Measurements from ENCODE around the gene MICAL3.

MICAL3 gene

DNA sequence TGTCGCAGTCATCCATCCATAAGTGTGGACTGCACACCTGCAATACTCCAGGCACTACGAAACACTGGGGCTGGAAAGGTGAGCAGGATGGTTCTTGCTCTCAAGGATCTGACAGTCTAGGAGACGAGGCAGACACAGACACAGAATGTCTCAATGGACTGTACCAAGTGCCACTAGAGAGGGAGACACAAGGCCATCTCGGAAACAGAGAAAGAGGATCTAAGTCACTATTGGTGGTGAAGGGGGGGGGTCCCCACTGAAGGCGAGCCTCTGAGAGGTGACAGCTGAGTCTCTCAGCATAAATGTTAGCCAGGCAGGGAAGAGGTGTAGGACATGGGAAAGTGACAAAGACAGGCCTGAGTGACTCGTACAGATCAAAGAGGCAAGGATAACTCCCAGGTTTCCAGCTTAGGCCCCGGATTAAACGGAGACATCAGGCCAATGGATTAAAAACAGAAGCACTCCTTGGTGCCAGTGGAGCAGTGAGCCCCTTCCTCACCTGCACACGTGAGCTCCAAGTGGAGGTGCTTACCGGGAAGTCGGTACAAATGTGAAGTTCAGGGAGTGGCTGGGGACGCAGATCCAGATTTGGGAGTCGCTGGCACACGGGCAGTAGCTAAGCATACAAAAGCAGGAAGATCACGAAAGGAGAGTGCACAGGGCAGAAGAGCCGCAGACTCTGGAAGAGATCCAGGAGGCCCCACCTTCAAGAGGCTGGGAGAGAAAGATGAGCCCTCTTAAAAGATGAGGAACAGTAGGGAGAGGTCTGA, 117.2 kb downstream of the MICAL3 start:
- no peak for DNase-seq

DNA sequence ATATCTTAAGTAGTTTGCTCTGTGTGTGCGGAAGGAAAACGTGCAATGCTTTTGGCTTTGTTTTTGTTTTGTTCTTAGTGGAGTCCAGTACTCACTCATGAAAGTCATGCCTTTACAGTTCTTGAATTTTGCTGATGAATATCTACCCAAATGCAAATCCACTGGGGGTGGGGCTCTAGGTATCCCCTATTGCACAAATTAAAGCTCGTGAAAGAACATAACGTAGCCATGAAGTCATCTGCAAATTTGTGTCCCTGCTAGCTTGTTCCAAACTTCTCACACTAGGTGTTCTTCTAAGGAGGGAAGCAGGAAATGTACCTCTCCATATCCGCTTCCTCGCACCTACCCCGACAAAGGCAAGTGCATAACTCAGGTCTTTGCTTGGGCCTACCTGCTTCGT, 118.9 kb downstream of the MICAL3 start:
- no peak for DNase-seq

DNA sequence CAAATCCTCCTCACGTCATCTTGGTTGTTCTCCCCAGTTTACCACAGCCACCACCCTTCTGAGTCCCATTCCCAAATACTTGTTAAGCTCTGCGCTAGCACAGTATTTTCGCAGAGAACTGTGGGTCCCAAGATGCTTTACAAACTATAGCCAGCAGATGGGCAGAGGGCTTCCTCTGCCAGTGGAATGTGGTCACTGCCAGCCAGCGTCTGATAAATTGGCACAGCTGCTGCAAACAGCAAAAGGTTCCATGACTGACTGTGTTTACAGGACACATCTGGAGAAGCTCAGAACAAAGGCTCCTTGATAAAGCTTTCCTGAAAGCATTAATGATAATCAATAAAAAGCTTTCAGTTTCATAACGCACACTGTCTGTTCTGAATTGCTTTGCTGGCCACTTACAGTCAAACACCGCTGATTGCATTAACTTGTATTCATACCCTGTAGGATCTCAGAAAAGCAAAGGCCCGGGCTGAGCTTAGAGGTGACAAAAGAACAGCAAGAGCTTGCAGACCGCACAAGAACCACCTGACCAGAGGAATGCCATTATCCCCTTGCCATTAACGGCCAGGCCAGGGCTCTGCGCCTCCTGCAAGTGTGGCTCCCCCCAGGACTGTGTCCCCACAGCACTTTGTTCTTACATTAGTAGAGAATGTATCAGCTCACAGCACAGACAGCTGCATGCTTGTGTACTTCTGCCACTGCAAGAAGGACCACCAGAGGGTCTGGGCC, 120.6 kb downstream of the MICAL3 start:
- DNase-seq, result no peak

DNA sequence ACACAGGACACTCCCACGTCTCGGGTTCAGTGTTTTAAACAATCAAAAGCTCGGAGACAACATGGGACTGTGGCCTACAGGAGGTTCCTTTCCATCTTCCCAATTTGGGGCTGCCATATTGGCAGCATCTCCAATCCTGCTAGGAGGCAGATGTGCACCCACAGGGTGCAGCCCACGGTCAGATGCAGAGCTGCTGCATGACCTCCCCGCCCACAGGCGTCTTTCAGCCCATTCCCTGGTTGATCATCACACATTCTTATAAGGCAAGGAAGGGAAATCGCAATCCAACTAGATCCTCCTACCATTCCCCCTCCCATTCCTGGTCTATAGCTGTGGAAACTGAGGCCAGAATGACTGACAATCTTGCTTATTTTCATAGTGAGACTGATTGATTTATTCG, 121.4 kb downstream of the MICAL3 start:
- DNase-seq, result no peak

DNA sequence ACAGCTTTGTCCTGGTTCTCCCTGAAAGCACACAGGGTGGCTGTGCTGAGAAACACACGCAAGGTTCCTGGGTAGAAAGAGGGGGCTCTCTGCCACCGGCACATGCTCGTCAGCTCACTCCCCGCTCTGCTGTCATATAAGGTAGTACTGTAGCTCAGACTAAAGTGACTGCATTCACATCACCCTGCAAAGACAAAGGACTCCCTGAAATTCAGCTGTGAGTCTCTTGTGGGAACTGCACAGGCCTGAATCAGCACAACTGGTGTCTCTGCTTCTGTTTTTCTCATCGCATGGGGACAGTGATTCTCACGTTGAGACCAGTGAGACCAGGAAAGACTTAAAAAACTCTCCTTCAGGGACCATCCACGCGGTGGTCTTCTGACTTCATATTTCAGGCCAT, 126.0 kb downstream of the MICAL3 start:
- DNase-seq, result no peak

DNA sequence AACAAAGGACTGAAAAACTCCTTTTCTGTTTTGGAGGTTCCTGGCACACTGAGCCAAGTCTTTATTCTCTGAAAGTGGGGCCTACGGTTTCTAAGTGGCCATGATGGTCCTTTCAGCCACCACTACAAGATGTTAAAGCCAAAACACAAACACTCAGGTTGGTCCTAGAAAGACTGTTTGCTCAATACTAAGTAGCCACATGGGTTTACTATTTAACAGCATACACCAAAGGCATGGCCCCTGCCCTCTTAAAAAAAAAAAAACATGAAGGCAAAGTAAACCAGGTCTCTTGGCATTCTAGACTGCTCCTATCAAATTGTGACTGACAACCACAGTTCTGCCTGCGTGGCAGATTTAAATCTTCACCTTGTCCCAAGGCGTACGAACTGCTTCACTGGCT, 126.5 kb downstream of the MICAL3 start:
- DNase-seq, result no peak

DNA sequence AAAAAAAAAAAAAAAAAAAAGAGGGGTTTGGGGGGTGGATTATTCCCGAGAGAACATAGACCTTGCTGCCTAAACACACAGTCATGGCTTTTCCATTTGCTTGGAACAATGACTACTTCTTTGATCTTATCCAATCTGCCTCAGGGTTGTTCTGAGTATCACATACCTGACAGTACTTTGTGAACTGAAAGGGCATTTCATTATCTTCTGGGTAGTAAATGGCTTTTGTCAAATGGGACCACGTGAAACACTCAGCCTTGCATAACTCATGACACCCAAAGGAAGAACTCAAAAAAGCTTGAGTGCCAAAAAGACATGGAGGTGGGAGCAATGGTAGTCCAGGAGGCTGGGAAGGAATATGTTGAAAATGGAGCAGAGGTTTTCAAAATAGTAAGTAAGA, 126.9 kb downstream of the MICAL3 start:
- no peak for DNase-seq

DNA sequence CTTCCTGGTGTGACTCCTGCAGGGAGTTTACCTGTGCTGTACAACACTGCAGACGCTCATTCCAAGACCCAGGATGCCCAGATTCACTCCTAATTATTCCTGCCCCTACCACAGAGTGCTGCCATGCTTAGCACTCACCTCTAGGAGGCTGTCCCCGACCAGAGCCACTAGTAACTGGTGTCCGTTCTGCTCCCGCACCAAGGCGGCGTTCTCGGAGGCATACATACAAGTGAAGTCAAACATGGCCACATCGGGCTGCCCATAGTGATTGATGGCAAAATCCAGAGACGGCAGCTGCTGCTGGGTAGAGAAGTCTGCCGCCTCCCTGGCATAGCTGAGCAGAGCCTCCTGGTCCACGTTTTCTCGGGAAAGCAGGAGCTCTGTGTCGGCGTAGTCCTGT, 127.8 kb downstream of the MICAL3 start:
- DNase-seq, result no peak

DNA sequence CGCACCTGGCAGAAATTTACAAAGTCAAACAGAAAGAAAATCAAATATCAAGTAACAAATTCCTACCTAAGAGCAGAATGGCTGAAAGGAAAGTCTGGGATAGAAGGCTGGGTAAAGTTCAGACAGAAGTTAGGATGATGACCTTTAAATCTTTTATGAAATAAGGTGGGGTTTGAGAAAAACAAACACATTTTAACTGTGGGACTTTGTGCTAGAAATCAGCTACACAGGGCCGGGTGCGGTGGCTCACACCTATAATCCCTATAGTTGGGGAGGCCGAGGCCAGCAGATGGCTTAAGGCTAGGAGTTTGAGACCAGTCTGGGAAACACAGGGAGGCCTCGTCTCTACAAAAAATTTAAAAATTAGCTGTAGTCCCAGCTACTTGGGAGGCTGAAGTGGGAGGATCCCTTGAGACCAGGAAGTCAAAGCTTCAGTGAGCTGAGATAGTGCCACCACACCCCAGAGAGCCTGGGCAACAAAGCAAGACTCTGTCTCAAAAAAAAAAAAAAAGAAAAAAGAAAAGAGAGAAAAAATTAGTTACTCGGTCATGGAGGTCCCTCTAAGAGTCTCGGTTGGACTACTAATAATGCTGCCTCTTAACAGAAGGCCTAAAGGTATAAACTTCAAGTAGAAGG, 130.3 kb downstream of the MICAL3 start:
- DNase-seq, result no peak

DNA sequence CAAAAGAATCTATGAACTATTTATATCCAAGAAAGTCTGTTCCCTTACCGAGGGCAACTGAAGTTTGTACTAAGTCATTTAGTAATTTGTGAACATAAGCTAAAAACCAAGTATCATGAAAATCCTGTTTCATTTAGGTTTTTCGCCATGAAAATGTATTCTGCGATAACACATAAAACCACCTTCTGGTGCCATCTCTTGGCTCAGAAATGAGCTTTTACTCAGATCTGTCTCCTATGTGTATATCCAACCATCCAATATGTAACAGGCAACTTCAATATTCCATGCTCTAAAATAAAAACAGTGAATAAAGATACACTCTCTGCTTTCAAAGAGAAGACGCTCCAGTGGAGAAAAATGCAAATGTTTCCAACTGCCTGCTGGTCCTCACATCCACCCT, 132.0 kb downstream of the MICAL3 start:
- no peak for DNase-seq

DNA sequence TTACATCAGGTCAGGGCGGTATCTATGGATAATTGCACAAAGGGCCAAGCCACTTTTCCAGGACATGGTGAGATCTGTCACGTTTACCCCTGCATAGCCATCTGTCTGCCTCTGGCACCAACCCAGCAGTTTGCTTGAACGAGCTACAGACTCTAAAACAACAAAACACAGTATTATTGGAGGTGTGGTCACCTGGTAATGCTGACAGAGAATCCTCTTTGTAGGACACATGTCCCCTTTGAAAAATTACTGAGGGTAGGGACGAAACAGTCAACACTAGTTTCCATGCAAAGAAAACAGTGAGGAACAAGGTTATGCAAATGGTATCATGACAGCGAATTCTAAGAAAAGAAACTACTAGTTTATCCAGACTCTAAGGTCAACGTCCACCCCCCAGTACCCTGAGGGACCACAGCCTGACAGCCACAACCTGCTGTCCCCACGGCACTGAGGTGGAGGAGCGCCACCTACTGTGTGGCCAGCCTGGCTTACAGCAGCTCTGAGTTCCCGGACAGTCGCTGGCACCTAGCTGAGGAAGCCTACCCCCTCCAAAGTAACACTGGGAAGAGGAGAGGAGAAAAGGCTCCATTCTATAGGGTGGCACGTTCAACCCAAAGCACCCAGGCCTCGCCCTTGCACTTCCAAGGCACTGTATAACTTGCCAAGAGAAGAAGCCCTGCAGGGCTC, 132.7 kb downstream of the MICAL3 start:
- DNase-seq, result no peak

DNA sequence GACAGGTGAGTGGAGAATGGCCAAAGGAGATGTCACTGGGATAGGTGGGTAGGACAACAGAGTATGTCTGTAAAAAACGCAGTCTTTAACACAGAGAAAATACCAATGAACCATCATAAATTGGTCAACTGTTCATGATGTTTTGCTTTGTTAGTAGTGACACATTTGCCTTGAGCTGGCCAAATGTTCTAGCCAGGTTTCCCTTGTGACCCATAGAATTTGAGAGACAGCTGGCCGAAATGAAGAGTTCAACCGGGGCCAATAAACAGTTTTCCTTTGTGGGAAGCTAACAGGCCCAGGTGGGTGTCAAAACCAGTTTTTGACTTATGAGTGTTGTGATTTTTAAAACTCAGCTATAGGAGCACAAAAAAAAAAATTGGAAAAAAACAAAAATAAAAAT, 133.5 kb downstream of the MICAL3 start:
- no peak for DNase-seq

DNA sequence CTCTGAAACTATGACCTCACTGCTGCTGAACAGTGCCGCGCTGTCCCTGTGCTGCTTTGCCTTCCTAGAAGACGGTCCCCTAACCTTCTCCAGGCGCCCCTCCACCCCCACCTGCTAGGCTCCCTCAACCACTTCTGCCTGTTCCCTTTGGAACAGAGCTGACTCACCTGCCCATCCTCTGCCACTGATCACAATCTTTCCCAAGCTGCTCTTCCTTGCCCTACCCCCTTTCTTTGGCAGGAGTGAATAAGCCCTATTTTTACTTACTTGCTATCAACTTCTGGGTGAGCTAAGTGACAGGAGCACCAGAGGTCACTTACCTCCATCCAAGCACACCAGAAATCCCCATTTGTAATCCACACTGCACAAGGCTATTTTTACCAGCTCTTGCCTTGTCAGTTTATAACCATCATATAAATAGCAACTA, 134.1 kb downstream of the MICAL3 start:
- no peak for DNase-seq

DNA sequence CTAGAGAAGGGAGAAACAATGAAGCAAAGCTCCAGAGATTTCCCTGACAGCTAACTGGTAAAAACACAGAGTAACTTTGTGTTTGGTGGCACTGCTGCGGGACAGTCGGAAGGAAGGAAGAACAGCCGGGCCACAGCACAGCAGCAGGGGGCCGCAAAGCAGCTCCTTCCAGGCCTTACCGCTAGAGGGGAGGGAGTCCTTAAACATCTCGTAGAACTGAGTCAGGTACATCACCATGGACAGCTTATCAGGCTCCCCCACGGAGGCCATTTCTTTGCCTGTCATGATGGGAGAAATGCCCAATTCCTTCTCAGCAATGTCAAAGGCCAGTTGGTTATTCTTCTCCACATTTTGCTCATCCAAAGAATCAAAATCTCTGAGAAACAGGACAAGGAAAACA, 135.5 kb downstream of the MICAL3 start:
- no peak for DNase-seq

DNA sequence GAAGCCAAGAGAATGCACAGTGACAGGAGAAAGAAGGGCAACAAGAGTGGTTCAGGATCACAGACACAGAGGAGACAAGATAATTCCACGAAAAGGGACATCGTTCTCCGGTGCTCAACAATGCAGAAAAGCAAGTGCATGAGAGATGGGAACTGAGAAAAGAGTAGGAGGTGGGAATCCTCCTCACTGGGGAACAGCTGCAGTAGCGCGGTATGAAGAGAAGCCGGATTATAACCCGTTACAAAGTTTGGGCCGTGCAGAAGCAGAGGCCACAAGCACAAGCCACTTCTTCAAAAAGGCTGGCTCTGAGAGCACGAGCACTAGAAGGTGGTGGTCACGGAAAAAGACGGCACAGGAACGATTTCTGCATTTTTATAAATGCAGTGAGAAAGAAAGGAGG, 135.9 kb downstream of the MICAL3 start:
- no peak for DNase-seq

DNA sequence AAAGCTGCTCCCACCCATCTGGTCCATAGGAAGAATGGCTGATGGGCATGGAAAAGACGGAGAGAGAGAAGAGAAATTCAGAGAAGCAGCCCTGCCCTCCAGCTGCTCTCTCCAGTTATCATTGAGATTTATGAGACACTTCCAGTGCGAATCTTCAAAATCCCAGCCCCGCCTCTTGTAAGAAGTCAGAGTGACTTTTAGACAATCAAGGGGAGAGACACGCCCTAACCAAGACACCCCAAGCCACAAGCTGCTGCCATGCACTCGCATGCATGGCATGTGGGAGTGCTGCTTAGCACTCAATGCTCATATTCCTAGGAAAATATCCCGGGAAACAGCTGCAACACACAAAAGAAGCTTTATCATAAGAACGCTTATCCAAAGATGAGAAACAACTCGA, 139.5 kb downstream of the MICAL3 start:
- no peak for DNase-seq

DNA sequence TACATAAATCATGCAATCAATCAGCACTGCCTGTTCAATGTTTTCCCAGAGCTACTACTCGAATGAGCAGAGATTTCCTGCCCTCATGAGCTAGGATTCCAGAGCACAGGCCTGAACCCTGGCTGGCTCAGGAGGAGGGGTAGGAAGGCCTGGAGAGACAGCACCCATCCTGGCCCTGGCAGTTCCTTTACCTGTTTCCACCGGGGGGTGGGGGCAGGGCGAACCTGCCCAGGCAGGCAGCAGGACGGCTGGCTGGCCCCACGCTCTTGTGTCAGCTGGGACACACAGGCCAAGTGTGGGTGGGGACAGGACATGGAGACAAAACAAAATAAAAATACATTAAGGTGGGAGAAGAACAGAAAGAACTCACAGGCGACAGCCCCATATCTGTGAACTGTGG, 140.3 kb downstream of the MICAL3 start:
- DNase-seq, result no peak

DNA sequence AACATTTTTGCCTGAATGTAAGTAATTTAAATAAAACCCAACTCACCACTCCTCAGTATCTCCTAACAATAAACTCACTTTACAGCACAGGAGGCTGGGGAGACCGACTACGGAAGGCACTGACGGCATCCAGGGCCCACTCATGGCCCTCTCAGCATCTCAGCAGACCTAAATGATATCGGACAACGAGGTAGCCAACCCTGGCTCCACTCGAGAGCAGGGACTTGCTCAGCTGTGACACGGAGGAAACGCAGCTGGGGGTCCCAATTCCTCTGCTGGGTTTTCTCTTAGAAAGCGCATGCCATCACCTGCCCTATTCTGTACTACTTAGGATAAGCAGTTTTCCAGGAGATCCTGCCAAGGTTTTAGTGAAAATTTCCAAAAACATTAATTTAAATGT, 141.0 kb downstream of the MICAL3 start:
- no peak for DNase-seq

DNA sequence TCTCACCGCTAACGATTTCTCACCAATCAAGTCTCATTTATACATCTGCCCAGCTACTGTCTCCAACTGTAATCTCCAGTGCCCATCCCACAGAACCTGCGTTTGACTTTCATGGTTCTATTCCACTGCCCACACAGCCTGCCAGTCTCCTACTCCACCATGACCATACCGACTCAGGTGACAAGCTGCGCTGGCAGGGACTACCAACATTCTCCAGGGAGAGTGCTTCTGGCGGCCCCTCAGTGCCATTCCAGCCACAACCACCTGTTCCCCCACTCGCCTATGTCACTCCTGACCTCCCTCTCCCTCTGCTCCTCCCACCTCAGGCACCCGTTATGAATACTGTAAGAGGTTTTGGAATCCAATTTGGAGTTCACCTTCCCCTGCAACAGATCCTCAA, 141.6 kb downstream of the MICAL3 start:
- no peak for DNase-seq

DNA sequence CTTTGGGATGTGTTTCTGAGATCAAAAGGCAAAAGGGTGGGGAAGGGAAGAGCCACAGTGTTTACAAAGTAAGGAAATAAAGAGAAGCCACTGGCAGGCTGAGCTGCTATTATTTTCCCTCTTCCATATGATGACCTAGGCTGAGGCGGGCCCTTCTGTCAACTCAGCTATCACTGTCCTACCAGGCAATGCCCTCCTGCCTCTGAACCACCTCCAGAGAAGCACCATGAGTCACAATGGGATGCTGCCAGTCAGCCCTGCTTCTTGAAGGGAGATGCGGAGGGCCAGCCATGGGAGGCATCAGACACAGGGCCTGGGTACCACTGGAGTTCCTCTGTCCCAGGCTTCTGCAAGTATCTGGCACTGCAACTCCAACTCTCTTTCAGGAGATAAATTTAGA, 142.2 kb downstream of the MICAL3 start:
- no peak for DNase-seq

DNA sequence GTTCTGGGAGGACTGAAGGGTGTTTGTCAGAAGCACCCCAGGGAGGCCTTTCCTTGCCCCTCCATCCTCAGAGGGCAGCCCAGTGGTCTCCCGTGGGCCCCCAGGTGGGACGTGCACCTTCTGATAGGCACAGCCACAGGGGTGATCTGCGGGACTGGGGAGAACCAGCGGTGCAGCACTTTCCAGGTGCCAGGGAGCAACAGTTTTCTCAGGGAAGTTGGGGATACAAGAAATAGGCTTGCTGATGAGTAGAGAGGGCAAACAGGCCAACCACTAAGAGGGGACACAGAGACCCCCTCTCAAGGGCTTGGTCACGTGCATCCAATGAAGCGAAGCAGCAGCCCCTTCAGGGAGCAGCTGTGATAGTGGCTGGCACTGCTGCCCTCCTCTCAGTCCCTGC, 143.0 kb downstream of the MICAL3 start:
- no peak for DNase-seq

DNA sequence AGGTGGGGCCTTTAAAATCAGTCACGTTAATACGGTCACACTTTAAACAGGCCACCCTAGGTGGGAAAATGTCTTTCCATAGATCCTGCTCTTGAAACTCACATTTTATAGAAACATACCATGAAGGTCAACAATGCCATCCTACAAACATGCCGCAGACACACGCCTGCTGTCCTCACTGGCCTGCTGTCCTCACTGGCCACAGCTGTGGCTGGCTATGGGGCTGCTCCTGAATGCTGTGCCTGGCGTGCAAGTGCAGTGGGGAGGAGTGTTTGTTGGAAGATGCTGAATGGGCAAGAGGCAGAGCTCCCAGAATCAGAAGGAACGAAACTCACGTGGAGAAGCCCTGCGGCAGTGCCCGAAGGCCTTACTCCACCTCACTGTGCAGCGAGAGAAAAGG, 143.9 kb downstream of the MICAL3 start:
- no peak for DNase-seq

DNA sequence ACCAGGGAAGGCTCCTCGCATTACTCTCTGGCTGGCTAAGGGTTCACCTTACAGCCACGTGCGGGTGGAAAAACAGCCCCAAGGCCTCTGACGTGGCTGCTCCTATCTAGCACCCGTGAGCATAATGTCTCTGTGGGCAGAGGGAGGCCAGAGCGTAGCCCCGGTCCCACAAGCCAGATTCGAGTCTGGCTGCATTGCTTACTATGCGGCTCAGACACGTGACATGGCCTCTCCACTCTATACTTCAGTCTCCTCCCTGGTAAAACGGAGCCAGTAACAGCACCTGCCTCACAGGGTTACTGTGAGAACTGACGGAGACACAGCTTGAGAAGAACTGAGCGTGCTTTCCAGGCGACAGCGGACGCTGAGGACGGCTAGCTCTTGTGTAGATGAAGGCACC, 144.3 kb downstream of the MICAL3 start:
- no peak for DNase-seq

DNA sequence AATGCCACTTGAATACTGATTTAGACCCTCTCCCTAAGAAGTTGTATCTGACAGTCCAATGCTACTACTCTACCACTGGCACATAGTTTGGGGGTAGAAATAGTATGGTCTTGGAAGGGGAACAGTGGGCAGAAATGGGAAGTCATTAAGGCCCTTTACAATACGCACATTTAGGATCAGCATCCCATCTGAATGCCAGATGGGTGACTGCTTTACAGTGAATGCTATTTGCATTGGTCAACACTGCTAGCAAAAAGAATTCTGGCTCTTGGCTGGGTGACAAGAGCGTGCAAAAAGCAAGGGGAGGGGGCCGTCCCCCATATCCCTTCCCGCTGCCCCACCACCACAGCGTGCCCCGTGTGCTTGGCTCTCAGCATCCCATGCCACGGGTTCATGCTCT, 145.4 kb downstream of the MICAL3 start:
- DNase-seq, result no peak

All from effector CD4-positive, alpha-beta T cell (primary cell).